GM12878 (cell line): Measurements from ENCODE around the gene APOE. TPM values are rescaled to one million over a fixed set of nuclear protein-coding genes. Genes with fewer than 3 reads are reported as not detected.

ENCODE experiments used
- ATAC-seq: fragments of 200-7000 bp; cut with Tn5 transposase; 3 replicates; pipeline ENCODE4 v1.9.1; 2020; ENCODE audit warnings: mild to moderate bottlenecking, moderate library complexity
- BruUV-seq: library from RNA; stranded (reverse); fragments of 400-500 nt; replicated peaks from 2 replicates; lab custom pipeline; 2021; lab: Mats Ljungman, UMichigan
- CTCF ChIA-PET: fragments of 300-600 bp; sonication (Branson Sonifier 250); formaldehyde crosslinking; extraction: SDS; loops from one replicate; lab custom pipeline; 2021; ENCODE audit warnings: inconsistent platforms; lab: Yijun Ruan, JAX
- POLR2A ChIA-PET: fragments of 350-600 bp; formaldehyde crosslinking; extraction: SDS; loops from one replicate; lab custom pipeline; 2021; ENCODE audit warnings: inconsistent platforms; lab: Charles Lee
- RAD21 ChIA-PET: fragments of 300-600 bp; sonication (Branson Sonifier 250); formaldehyde crosslinking; loops from one replicate; lab custom pipeline; 2023; ENCODE audit warnings: antibody characterized with exemption; ENCODE audit not compliant: unreplicated experiment; lab: Charles Lee
- SMC1A ChIA-PET: fragments of 300-600 bp; sonication (Branson Sonifier 250); formaldehyde crosslinking; loops from one replicate; lab custom pipeline; 2023; ENCODE audit not compliant: unreplicated experiment, uncharacterized antibody; lab: Charles Lee
- DNase-seq: peaks from one replicate; pipeline ENCODE4 v3.0.0-alpha.2; 2011; ENCODE audit warnings: low read depth, low spot score
- FAIRE-seq: peaks from 3 replicates; lab custom pipeline; 2011; peaks lifted over from hg19 to GRCh38; lab: Jason Lieb, UNC
- H2AFZ ChIP-seq: 2 replicates; pipeline ENCODE4 v1.6.0; 2011; ENCODE audit warnings: low read depth, low read length, control low read depth; ENCODE audit not compliant: control insufficient read depth
- H3K27ac ChIP-seq: 2 replicates; pipeline ENCODE4 v1.5.1; 2011; ENCODE audit warnings: control low read depth; ENCODE audit not compliant: control insufficient read depth, insufficient read depth
- H3K27me3 ChIP-seq, 2 experiments: replicated peaks in 1 of 2; 2 replicates each; pipeline versions ENCODE4 v1.6.0 to v1.6.1; 2011; ENCODE audit warnings: low read length in 1 of 2; ENCODE audit not compliant: control insufficient read depth in 2 of 2, insufficient read depth in 2 of 2
- H3K36me3 ChIP-seq, 2 experiments: 2 replicates each; pipeline ENCODE4 v1.5.1; 2011; ENCODE audit warnings: low read length in 1 of 2; ENCODE audit not compliant: control insufficient read depth in 2 of 2, insufficient read depth in 2 of 2
- H3K4me1 ChIP-seq: 2 replicates; pipeline ENCODE4 v1.6.1; 2011; ENCODE audit warnings: mild to moderate bottlenecking, low read length, moderate library complexity, mixed read lengths; ENCODE audit not compliant: control insufficient read depth, insufficient read depth
- H3K4me2 ChIP-seq: 2 replicates; pipeline ENCODE4 v1.6.0; 2011; ENCODE audit warnings: control low read depth; ENCODE audit not compliant: control insufficient read depth, insufficient read depth
- H3K4me3 ChIP-seq: fragments of 200-600 bp; sonication (generic); 2 replicates; pipeline ENCODE4 v1.5.1; 2016
- H3K79me2 ChIP-seq: 2 replicates; pipeline ENCODE4 v1.6.0; 2011; ENCODE audit warnings: low read length; ENCODE audit not compliant: control insufficient read depth, insufficient read depth
- H3K9ac ChIP-seq: 2 replicates; pipeline ENCODE4 v1.8.0; 2011; ENCODE audit warnings: low read length, control low read depth, mixed read lengths; ENCODE audit not compliant: control insufficient read depth, insufficient read depth
- H3K9me3 ChIP-seq: replicated peaks from 3 replicates; pipeline ENCODE4 v1.5.1; 2011; ENCODE audit warnings: mild to moderate bottlenecking, low read length; ENCODE audit not compliant: control insufficient read depth, insufficient read depth
- H4K20me1 ChIP-seq: 2 replicates; pipeline ENCODE4 v1.6.0; 2011; ENCODE audit not compliant: control insufficient read depth, insufficient read depth
- CBX3 ChIP-seq: fragments of 200-600 bp; sonication (generic); IDR thresholded peaks from 2 replicates; pipeline ENCODE4 v1.6.1; 2016; ENCODE audit warnings: low read depth, borderline replicate concordance
- MAX ChIP-seq: IDR thresholded peaks from 2 replicates; pipeline ENCODE4 v1.6.1; 2012; ENCODE audit warnings: low read depth, low read length, improper control_type of control experiment
- SKIL ChIP-seq: fragments of 450-650 bp; IDR thresholded peaks from 2 replicates; pipeline ENCODE4 v1.6.1; 2017; ENCODE audit warnings: mild to moderate bottlenecking, low read depth, inconsistent platforms; ENCODE audit not compliant: poor library complexity, severe bottlenecking
- SMAD1 ChIP-seq: fragments of 450-650 bp; IDR thresholded peaks from 2 replicates; pipeline ENCODE4 v1.6.1; 2018; ENCODE audit warnings: mild to moderate bottlenecking, low read depth; ENCODE audit not compliant: partially characterized antibody
- YY1 ChIP-seq: IDR thresholded peaks from 2 replicates; pipeline ENCODE4 v1.6.1; 2011; ENCODE audit warnings: low read depth, mild to moderate bottlenecking, low read length
- WGBS: methylation state at CpG from one replicate; pipeline ENCODE4 v1.1.6; 2016; ENCODE audit warnings: low lambda C conversion rate; ENCODE audit not compliant: insufficient replicate concordance, insufficient coverage; ENCODE audit errors: missing lambda C conversion rate; 5-methylcytosine and 5-hydroxymethylcytosine counted together
- in situ Hi-C: fragments of 300-500 bp; cut with MboI; formaldehyde crosslinking; loops from 9 replicates; pipeline ENCODE4 v1.14.3; 2018; ENCODE audit warnings: mixed read lengths
- intact Hi-C: fragments of 100-400 bp; cut with micrococcal nuclease; formaldehyde crosslinking; loops from one replicate; pipeline ENCODE4 v1.14.2; 2022; ENCODE audit not compliant: unreplicated experiment
- polyA plus RNA-seq, 11 experiments: library from polyadenylated mRNA; depleted of rRNA in 4 of 11; unstranded in 6 of 11; stranded (reverse) in 5 of 11; fragments of >200 nt; fragmentation: Nextera tagmentation in 4 of 11; fragmentation: Illumina TruSeq in 1 of 11; extraction: Ambion mirVana in 4 of 11; extraction: Trizol in 1 of 11; gene quantifications; 1 replicate in 1 of 11; 2 replicates in 10 of 11; pipeline versions ENCODE4 v1.2.1 to v1.2.3, GENCODE V29; 2011 to 2016; ENCODE audit warnings: inconsistent platforms in 2 of 11, missing spikeins in 2 of 11, low read depth in 1 of 11
- total RNA-seq, 4 experiments: library from RNA; depleted of rRNA in 3 of 4; stranded (reverse); fragments of >200 nt in 3 of 4; fragmentation: Illumina TruSeq in 1 of 4; extraction: Trizol in 1 of 4; gene quantifications; 2 replicates each; pipeline versions ENCODE4 v1.2.1 to v1.2.3, GENCODE V29; 2013 to 2021

APOE gene
- total and polyA plus RNA-seq, 10 of the 15 experiments (the other 5 are each of a cell fraction or from before 2014, with no cell fraction given), result 0.22 to 3.7 (median 0.44) TPM; not detected in 4

GRCh38 chr19:44924243-44924725 is 18.7 kb downstream of the APOE start:
- no peaks in the 10 kb centered on the region for H3K9me3 ChIP-seq
- no peak overlapping the region for H3K9ac ChIP-seq
- no peaks in the 10 kb centered on the region for H3K36me3 ChIP-seq
- in situ Hi-C loops, result no loop called here
- no TSS peak for BruUV-seq
- no peaks in the 10 kb centered on the region; a peak in 1 of 4 replicates for H3K27me3 ChIP-seq
- intact Hi-C loops, result no loop called here
- H3K4me2 ChIP-seq, result no peak overlapping the region
- H4K20me1 ChIP-seq, result no peaks in the 10 kb centered on the region
- no peak overlapping the region for H3K27ac ChIP-seq
- ChIA-PET POLR2A (no interaction called here), SMC1A (interaction anchor here (1.1 kb wide), 1 partner anchor 30 kb away, joined by 3 read pairs; no protein-coding TSS in a partner anchor)
- no peak overlapping the region for H2AFZ ChIP-seq
- DNase-seq (no peak), FAIRE-seq (no peak)
- no peaks in the 10 kb centered on the region for H3K4me1 ChIP-seq
- WGBS, result 37% methylated on average over 8 of the region's 8 CpGs
- no peak overlapping the region for H3K4me3 ChIP-seq
- no peaks in the 10 kb centered on the region for H3K79me2 ChIP-seq
- TF ChIP-seq SKIL, result no peak
- TF ChIP-seq SMAD1, result no peak
- TF ChIP-seq YY1, result no peak
- no peak for TF ChIP-seq CBX3
- no peak for TF ChIP-seq MAX
- TF ChIP-seq, all 136 proteins: peak for 0
- CTCF ChIA-PET, result no interaction called here
- RAD21 ChIA-PET, result no interaction called here
- no peak for ATAC-seq
